Ishikawa (cell line): ENCODE measurements around the gene METTL1.

Experiments
- EP300 ChIP-seq: IDR thresholded peaks from 2 replicates; pipeline ENCODE4 v1.6.1; 2012; ENCODE audit warnings: borderline replicate concordance
- FOXM1 ChIP-seq: IDR thresholded peaks from 2 replicates; pipeline ENCODE4 v1.6.1; 2012; ENCODE audit warnings: low read depth, borderline replicate concordance
- MAX ChIP-seq: IDR thresholded peaks from 2 replicates; pipeline ENCODE4 v1.6.1; 2012
- NFIC ChIP-seq: IDR thresholded peaks from 2 replicates; pipeline ENCODE4 v1.6.1; 2012
- RAD21 ChIP-seq: IDR thresholded peaks from 2 replicates; pipeline ENCODE4 v1.6.1; 2012; ENCODE audit warnings: low read depth
- USF1 ChIP-seq: IDR thresholded peaks from 2 replicates; pipeline ENCODE4 v1.6.1; 2012

- no peak for TF ChIP-seq MAX
- TF ChIP-seq RAD21, result no peak
- TF ChIP-seq EP300, result no peak
- TF ChIP-seq USF1, result no peak
- no peak for TF ChIP-seq FOXM1
- TF ChIP-seq NFIC, result no peak
These were observed 51.0 kb downstream of the METTL1 start for GRCh38 chr12:57720606-57721595.
